ENCODE results near the gene CDK16. TPM values are rescaled to one million over a fixed set of nuclear protein-coding genes. Genes with fewer than 3 reads are reported as not detected.

The CDK16 gene
- total RNA-seq, 1 experiment from 2014 or later, result 82.1 TPM

DNA sequence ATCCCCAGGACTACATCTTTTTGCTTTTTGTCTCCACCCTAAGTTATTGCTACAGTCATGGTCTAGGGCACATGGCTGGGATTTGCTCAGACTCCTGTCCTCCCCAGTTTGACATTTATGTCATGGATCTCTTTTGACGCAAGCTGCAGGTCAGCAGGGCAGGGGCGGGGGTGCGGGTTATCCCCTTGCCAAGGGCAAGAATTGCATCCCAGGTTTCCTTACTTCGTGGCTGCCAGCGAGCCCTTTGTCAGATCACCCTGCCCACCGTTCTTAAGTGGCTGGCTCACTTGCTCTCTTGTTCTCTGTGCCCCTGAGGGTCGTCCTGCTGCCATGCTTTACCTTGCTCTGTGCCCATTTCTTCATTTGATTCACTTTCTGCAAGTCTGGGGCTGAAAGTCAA, 45.9 kb upstream of the CDK16 start:
- no peak for DNase-seq
- no peaks in the 10 kb centered on the region for H3K27me3 ChIP-seq (ENCODE audit: insufficient read depth, low read depth)
- no peak overlapping the region for H3K4me3 ChIP-seq
- no TSS peak for BruUV-seq (replicated peaks)
- H3K36me3 ChIP-seq (ENCODE audit: low read depth), result no peaks in the 10 kb centered on the region
- no peaks in the 10 kb centered on the region for H3K9me2 ChIP-seq (ENCODE audit: insufficient read depth)
- TF ChIP-seq, protein P1, sequence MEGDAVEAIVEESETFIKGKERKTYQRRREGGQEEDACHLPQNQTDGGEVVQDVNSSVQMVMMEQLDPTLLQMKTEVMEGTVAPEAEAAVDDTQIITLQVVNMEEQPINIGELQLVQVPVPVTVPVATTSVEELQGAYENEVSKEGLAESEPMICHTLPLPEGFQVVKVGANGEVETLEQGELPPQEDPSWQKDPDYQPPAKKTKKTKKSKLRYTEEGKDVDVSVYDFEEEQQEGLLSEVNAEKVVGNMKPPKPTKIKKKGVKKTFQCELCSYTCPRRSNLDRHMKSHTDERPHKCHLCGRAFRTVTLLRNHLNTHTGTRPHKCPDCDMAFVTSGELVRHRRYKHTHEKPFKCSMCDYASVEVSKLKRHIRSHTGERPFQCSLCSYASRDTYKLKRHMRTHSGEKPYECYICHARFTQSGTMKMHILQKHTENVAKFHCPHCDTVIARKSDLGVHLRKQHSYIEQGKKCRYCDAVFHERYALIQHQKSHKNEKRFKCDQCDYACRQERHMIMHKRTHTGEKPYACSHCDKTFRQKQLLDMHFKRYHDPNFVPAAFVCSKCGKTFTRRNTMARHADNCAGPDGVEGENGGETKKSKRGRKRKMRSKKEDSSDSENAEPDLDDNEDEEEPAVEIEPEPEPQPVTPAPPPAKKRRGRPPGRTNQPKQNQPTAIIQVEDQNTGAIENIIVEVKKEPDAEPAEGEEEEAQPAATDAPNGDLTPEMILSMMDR (conservative IDR thresholded peaks at IDR 0.05), result no peak
- TF ChIP-seq EZH2 (IDR thresholded peaks at IDR 0.05; ENCODE audit: low read depth), result no peak
- no peaks in the 10 kb centered on the region for H3K9me3 ChIP-seq (ENCODE audit: insufficient read depth, low read depth)
- POLR2A ChIA-PET (ENCODE audit: unreplicated experiment), result no interaction called here
- CTCF ChIA-PET, result no interaction called here
- no peaks in the 10 kb centered on the region for H3F3A ChIP-seq (ENCODE audit: insufficient read depth, low read depth)
- intact Hi-C loops (cut with micrococcal nuclease; ENCODE audit: unreplicated experiment), result no loop called here
- H3K27ac ChIP-seq, result no peak overlapping the region
- H3K4me2 ChIP-seq, result no peak overlapping the region
- no peaks in the 10 kb centered on the region for H3K4me1 ChIP-seq (replicated peaks; ENCODE audit: insufficient read depth)
- H2AFZ ChIP-seq, result no peak overlapping the region
- no peaks in the 10 kb centered on the region for H4K20me1 ChIP-seq (ENCODE audit: insufficient read depth)
- H3K79me2 ChIP-seq (ENCODE audit: low read depth), result no peaks in the 10 kb centered on the region

DNA sequence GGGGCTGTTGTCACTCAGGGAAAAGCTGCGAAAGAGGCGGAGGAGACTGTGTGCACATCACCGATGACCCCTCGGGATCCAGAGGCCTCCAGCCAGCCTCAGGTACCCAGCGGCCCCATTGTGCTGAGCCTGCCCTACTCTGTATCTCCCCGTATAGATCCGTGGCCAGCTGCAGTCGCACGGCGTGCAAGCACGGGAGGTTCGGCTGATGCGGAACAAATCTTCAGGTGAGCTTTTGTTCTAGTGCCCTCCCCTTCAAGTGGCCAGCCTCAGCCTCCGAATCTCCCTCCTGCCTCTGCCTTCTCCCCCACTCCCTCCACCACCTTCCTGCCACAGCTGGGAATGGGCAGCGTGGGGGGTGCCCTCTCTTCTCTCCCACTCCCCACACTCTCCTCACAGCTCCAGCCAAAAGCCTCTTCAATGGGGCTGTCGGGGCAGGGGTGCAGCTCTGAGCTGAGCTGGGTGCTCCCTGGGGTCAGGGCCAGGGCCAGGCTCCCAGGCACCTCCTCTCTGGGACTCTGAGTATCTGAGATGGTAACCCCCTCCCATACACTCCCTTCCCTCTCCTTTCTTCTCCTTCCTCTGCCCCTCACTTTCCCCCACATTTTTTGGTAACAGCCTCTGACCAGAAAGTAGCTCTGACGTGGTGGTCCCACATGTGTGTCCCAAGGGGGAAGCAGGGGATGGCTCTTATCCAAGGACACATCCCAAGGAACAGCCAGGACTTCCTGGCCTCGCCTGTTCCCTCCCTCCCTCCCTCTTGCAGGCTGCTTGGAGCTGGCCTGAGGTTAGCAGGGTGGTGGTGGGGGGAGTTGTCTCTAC, 45.3 kb upstream of the CDK16 start:
- H3K9me2 ChIP-seq (ENCODE audit: insufficient read depth), result no peaks in the 10 kb centered on the region
- no peak for TF ChIP-seq EZH2 (IDR thresholded peaks at IDR 0.05; ENCODE audit: low read depth)
- TF ChIP-seq, protein P1 (conservative IDR thresholded peaks at IDR 0.05), result no peak
- H3K27ac ChIP-seq, result no peak overlapping the region
- no peaks in the 10 kb centered on the region for H3K79me2 ChIP-seq (ENCODE audit: low read depth)
- ChIA-PET CTCF (no interaction called here), POLR2A (ENCODE audit: unreplicated experiment) (no interaction called here)
- DNase-seq, result no peak
- H2AFZ ChIP-seq, result no peak overlapping the region
- no peaks in the 10 kb centered on the region for H3K4me1 ChIP-seq (replicated peaks; ENCODE audit: insufficient read depth)
- no peak overlapping the region for H3K4me2 ChIP-seq
- H3F3A ChIP-seq (ENCODE audit: insufficient read depth, low read depth), result no peaks in the 10 kb centered on the region
- no TSS peak for BruUV-seq (replicated peaks)
- no peaks in the 10 kb centered on the region for H3K36me3 ChIP-seq (ENCODE audit: low read depth)
- H3K4me3 ChIP-seq, result no peak overlapping the region
- no peaks in the 10 kb centered on the region for H4K20me1 ChIP-seq (ENCODE audit: insufficient read depth)
- no peaks in the 10 kb centered on the region for H3K27me3 ChIP-seq (ENCODE audit: insufficient read depth, low read depth)
- no peaks in the 10 kb centered on the region for H3K9me3 ChIP-seq (ENCODE audit: insufficient read depth, low read depth)
- intact Hi-C loops (cut with micrococcal nuclease; ENCODE audit: unreplicated experiment), result no loop called here

DNA sequence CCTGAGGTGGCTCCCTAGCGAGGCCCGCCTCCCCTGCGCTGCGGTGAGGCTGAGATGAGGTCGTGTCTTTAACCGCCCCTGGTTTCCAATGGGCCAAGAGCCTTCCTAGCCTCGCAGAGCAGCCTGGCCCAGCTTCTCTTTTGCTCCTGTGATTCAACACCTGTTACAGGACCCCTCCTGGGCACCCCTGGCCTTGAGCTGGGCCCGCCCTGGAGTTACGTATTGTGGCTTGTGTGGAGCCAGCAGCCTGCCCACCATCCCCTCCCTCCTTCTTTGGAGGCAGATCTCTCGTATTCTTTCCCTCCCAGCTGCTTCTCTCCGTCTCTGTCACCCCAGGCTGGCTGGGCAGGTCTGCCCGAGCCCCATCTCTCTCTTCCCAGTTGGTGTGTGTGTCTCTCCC, 44.1 kb upstream of the CDK16 start:
- Histone ChIP-seq H3K36me3 (ENCODE audit: low read depth) (no peaks in the 10 kb centered on the region), H3K4me3 (no peak overlapping the region), H3K4me1 (replicated peaks; ENCODE audit: insufficient read depth) (no peaks in the 10 kb centered on the region), H3K9me3 (ENCODE audit: insufficient read depth, low read depth) (no peaks in the 10 kb centered on the region), H2AFZ (no peak overlapping the region), H3F3A (ENCODE audit: insufficient read depth, low read depth) (no peaks in the 10 kb centered on the region), H3K9me2 (ENCODE audit: insufficient read depth) (no peaks in the 10 kb centered on the region), H3K79me2 (ENCODE audit: low read depth) (no peaks in the 10 kb centered on the region), H3K27ac (no peak overlapping the region), H4K20me1 (ENCODE audit: insufficient read depth) (no peaks in the 10 kb centered on the region), H3K4me2 (no peak overlapping the region), H3K27me3 (ENCODE audit: insufficient read depth, low read depth) (no peaks in the 10 kb centered on the region)
- intact Hi-C loops (cut with micrococcal nuclease; ENCODE audit: unreplicated experiment), result no loop called here
- ChIA-PET POLR2A (ENCODE audit: unreplicated experiment) (no interaction called here), CTCF (no interaction called here)
- no peak for DNase-seq
- BruUV-seq (replicated peaks), result no TSS peak
- TF ChIP-seq, protein P1 (conservative IDR thresholded peaks at IDR 0.05), result no peak
- TF ChIP-seq EZH2 (IDR thresholded peaks at IDR 0.05; ENCODE audit: low read depth), result no peak

Data from PC-9 (cell line).